IMR-90 (cell line): Measurements from ENCODE around the gene GPRASP1. TPM values are rescaled to one million over a fixed set of nuclear protein-coding genes. Genes with fewer than 3 reads are reported as not detected.

Source experiments
- ATAC-seq: fragments of 200-7000 bp; cut with Tn5 transposase; 2 replicates; pipeline ENCODE4 v1.9.1; 2020; ENCODE audit warnings: low read depth, mild to moderate bottlenecking, moderate library complexity
- BruUV-seq: library from RNA; stranded (reverse); fragments of 400-500 nt; replicated peaks from 2 replicates; lab custom pipeline; 2021; lab: Mats Ljungman, UMichigan
- CTCF ChIA-PET: fragments of 300-600 bp; formaldehyde crosslinking; extraction: SDS; loops from one replicate; lab custom pipeline; 2021; ENCODE audit warnings: antibody characterized with exemption; lab: Yijun Ruan, JAX
- POLR2A ChIA-PET: fragments of 300-600 bp; sonication (Branson Sonifier 250); formaldehyde crosslinking; loops from one replicate; lab custom pipeline; 2022; ENCODE audit warnings: antibody characterized with exemption; ENCODE audit not compliant: unreplicated experiment; lab: Charles Lee
- DNase-seq: peaks from one replicate; pipeline ENCODE4 v3.0.0; 2013
- H2AFZ ChIP-seq: replicated peaks from 2 replicates; pipeline ENCODE3; 2013; ENCODE audit warnings: low read length, mild to moderate bottlenecking; ENCODE audit not compliant: poor library complexity
- H2AK5ac ChIP-seq: 2 replicates; pipeline ENCODE4 v1.6.1; 2013; ENCODE audit warnings: low read depth, low read length, inconsistent platforms
- H2AK9ac ChIP-seq: replicated peaks from 2 replicates; pipeline ENCODE3; 2013; ENCODE audit warnings: mild to moderate bottlenecking, low read depth, low read length, moderate library complexity; ENCODE audit not compliant: poor library complexity
- H2BK120ac ChIP-seq: 2 replicates; pipeline ENCODE4 v1.6.1; 2013; ENCODE audit warnings: low read depth, low read length, inconsistent platforms
- H2BK15ac ChIP-seq: 3 replicates; pipeline ENCODE4 v1.6.1; 2013; ENCODE audit warnings: low read depth, low read length, inconsistent platforms
- H2BK20ac ChIP-seq: 2 replicates; pipeline ENCODE4 v1.6.1; 2013; ENCODE audit warnings: low read depth, mild to moderate bottlenecking, inconsistent platforms, low read length, moderate library complexity
- H2BK5ac ChIP-seq: 2 replicates; pipeline ENCODE4 v1.6.1; 2013; ENCODE audit warnings: mild to moderate bottlenecking, low read depth, low read length, inconsistent platforms; ENCODE audit not compliant: poor library complexity, severe bottlenecking
- H3K14ac ChIP-seq: replicated peaks from 2 replicates; pipeline ENCODE4 v1.6.1; 2013; ENCODE audit warnings: low read depth, low read length, inconsistent platforms
- H3K18ac ChIP-seq: 2 replicates; pipeline ENCODE4 v1.6.1; 2013; ENCODE audit warnings: low read depth, low read length, control low read depth
- H3K23ac ChIP-seq: 2 replicates; pipeline ENCODE4 v1.6.1; 2013; ENCODE audit warnings: low read depth, low read length, inconsistent platforms
- H3K27ac ChIP-seq: 2 replicates; pipeline ENCODE4 v1.5.1; 2013; ENCODE audit warnings: mild to moderate bottlenecking, control low read depth, low read length; ENCODE audit not compliant: insufficient read depth
- H3K27me3 ChIP-seq: 2 replicates; pipeline ENCODE4 v1.6.1; 2013; ENCODE audit warnings: low read length; ENCODE audit not compliant: control insufficient read depth, insufficient read depth
- H3K36me3 ChIP-seq: 2 replicates; pipeline ENCODE4 v1.6.1; 2013; ENCODE audit warnings: low read length, mixed read lengths; ENCODE audit not compliant: control insufficient read depth, insufficient read depth
- H3K4ac ChIP-seq: 2 replicates; pipeline ENCODE4 v1.6.1; 2013; ENCODE audit warnings: low read depth, low read length, inconsistent platforms
- H3K4me1 ChIP-seq: 2 replicates; pipeline ENCODE4 v1.6.1; 2013; ENCODE audit warnings: low read length, mixed read lengths; ENCODE audit not compliant: control insufficient read depth, insufficient read depth
- H3K4me2 ChIP-seq: 2 replicates; pipeline ENCODE4 v1.6.1; 2013; ENCODE audit warnings: low read depth, mild to moderate bottlenecking, control low read depth, low read length, moderate library complexity
- H3K4me3 ChIP-seq: 2 replicates; pipeline ENCODE4 v1.5.1; 2013; ENCODE audit warnings: low read depth, mild to moderate bottlenecking, control low read depth, low read length, moderate library complexity; ENCODE audit not compliant: insufficient read depth
- H3K56ac ChIP-seq: 2 replicates; pipeline ENCODE4 v1.6.1; 2013; ENCODE audit warnings: low read length, inconsistent platforms; ENCODE audit not compliant: insufficient read depth; ENCODE audit errors: extremely low read depth
- H3K79me1 ChIP-seq, 2 experiments: 2 replicates each; pipeline ENCODE4 v1.6.1; 2013; ENCODE audit warnings: low read length in 2 of 2, inconsistent platforms in 1 of 2, low read depth in 1 of 2
- H3K9ac ChIP-seq: 2 replicates; pipeline ENCODE4 v1.6.1; 2013; ENCODE audit warnings: low read depth, low read length, control low read depth
- H3K9me1 ChIP-seq: 2 replicates; pipeline ENCODE4 v1.6.1; 2013; ENCODE audit warnings: low read length, inconsistent platforms; ENCODE audit not compliant: insufficient read depth
- H3K9me3 ChIP-seq: 2 replicates; pipeline ENCODE4 v1.6.1; 2013; ENCODE audit warnings: low read length; ENCODE audit not compliant: control insufficient read depth, insufficient read depth
- H4K20me1 ChIP-seq: 2 replicates; pipeline ENCODE4 v1.6.1; 2013; ENCODE audit warnings: low read length, inconsistent platforms; ENCODE audit not compliant: insufficient read depth
- H4K5ac ChIP-seq: 2 replicates; pipeline ENCODE4 v1.6.1; 2013; ENCODE audit warnings: mild to moderate bottlenecking, low read depth, low read length, control low read depth
- H4K8ac ChIP-seq, 2 experiments: 2 replicates each; pipeline ENCODE4 v1.6.1; 2013; ENCODE audit warnings: low read depth in 2 of 2, low read length in 2 of 2, control low read depth in 1 of 2, inconsistent platforms in 1 of 2
- H4K91ac ChIP-seq: 2 replicates; pipeline ENCODE4 v1.6.1; 2013; ENCODE audit warnings: low read depth, low read length, inconsistent platforms; ENCODE audit not compliant: insufficient read depth
- BHLHE40 ChIP-seq: fragments of 150-350 bp; IDR thresholded peaks from 2 replicates; pipeline ENCODE4 v1.6.1; 2016; ENCODE audit warnings: mild to moderate bottlenecking, low read depth, low read length
- CEBPB ChIP-seq: IDR thresholded peaks from 2 replicates; pipeline ENCODE4 v1.6.1; 2012; ENCODE audit warnings: low read depth, low read length, improper control_type of control experiment
- CHD1 ChIP-seq: IDR thresholded peaks from 2 replicates; pipeline ENCODE4 v1.6.1; 2012; ENCODE audit warnings: low read depth, low read length, improper control_type of control experiment
- ELK1 ChIP-seq: fragments of 150-350 bp; IDR thresholded peaks from 2 replicates; pipeline ENCODE4 v1.6.1; 2016; ENCODE audit warnings: low read depth, mild to moderate bottlenecking, low read length, moderate library complexity, borderline replicate concordance
- FOS ChIP-seq: fragments of 150-350 bp; IDR thresholded peaks from 2 replicates; pipeline ENCODE4 v1.6.1; 2016; ENCODE audit warnings: low read depth, low read length
- MAFK ChIP-seq: IDR thresholded peaks from 2 replicates; pipeline ENCODE4 v1.6.1; 2012; ENCODE audit warnings: low read depth, low read length, improper control_type of control experiment
- MAZ ChIP-seq: IDR thresholded peaks from 2 replicates; pipeline ENCODE4 v1.6.1; 2012; ENCODE audit warnings: low read depth, mild to moderate bottlenecking, low read length, improper control_type of control experiment, moderate library complexity, borderline replicate concordance
- MXI1 ChIP-seq: IDR thresholded peaks from 2 replicates; pipeline ENCODE4 v1.6.1; 2012; ENCODE audit warnings: low read depth, mild to moderate bottlenecking, low read length, moderate library complexity, borderline replicate concordance
- POLR2A ChIP-seq: IDR thresholded peaks from 2 replicates; pipeline ENCODE4 v1.6.1; 2012; ENCODE audit warnings: mild to moderate bottlenecking, low read depth, low read length
- RCOR1 ChIP-seq: IDR thresholded peaks from 2 replicates; pipeline ENCODE4 v1.6.1; 2012; ENCODE audit warnings: mild to moderate bottlenecking, low read length, improper control_type of control experiment; ENCODE audit not compliant: insufficient replicate concordance
- RFX5 ChIP-seq: IDR thresholded peaks from 2 replicates; pipeline ENCODE4 v1.8.0; 2012; ENCODE audit warnings: low read depth, mild to moderate bottlenecking, low read length, moderate library complexity
- SMC3 ChIP-seq: fragments of 150-350 bp; IDR thresholded peaks from 2 replicates; pipeline ENCODE4 v1.6.1; 2016; ENCODE audit warnings: low read depth, mild to moderate bottlenecking, antibody characterized with exemption, low read length, moderate library complexity
- WGBS, 2 experiments: methylation state at CpG; one replicate each; pipeline versions ENCODE4 v1.1.5 to v1.1.7; 2013; ENCODE audit warnings: missing lambda C conversion rate in 2 of 2; ENCODE audit not compliant: insufficient read length in 1 of 2; ENCODE audit errors: extremely low coverage in 2 of 2; 5-methylcytosine and 5-hydroxymethylcytosine counted together
- dilution Hi-C: fragments of 300-500 bp; cut with HindIII; formaldehyde crosslinking; loops from one replicate; pipeline ENCODE4 v1.14.3; 2018; ENCODE audit warnings: low sequenced_read_pairs; ENCODE audit not compliant: unreplicated experiment
- in situ Hi-C: fragments of 300-500 bp; cut with MboI; formaldehyde crosslinking; loops from 3 replicates; pipeline ENCODE4 v1.14.3; 2019; ENCODE audit warnings: low sequenced_read_pairs, inconsistent platforms, mixed read lengths
- intact Hi-C: fragments of 100-400 bp; cut with micrococcal nuclease; formaldehyde crosslinking; loops from 2 replicates; pipeline ENCODE4 v1.10.0; 2022
- polyA plus RNA-seq, 3 experiments: library from polyadenylated mRNA; depleted of rRNA; stranded (reverse); fragments of >200 nt; gene quantifications; 2 replicates each; pipeline ENCODE4 v1.2.3, GENCODE V29; 2012; ENCODE audit warnings: low replicate concordance in 1 of 3
- total RNA-seq: library from RNA; depleted of rRNA; stranded (reverse); fragments of >200 nt; gene quantifications from 2 replicates; pipeline ENCODE4 v1.2.3, GENCODE V29; 2012
- TF ChIP-seq, protein P1 (sequence below): conservative IDR thresholded peaks from 2 replicates; pipeline ENCODE4 v1.5.1; 2012; ENCODE audit warnings: mild to moderate bottlenecking, low read depth, low read length, improper control_type of control experiment

The GPRASP1 gene
- total and polyA plus RNA-seq, 2 of the 4 experiments (the other 2 are of a cell fraction) = 1.3 to 1.5 TPM

GRCh38 chrX:102624105-102624504 is 27.2 kb upstream of the GPRASP1 start (continued):
- no peak for TF ChIP-seq ELK1
- TF ChIP-seq MXI1 = no peak

GRCh38 chrX:102627640-102628039 is 23.6 kb upstream of the GPRASP1 start:
- no peak overlapping the region for H3K56ac ChIP-seq
- WGBS, 2 experiments = no CpG with 5 or more reads among the region's 1 CpG
- POLR2A ChIA-PET = no interaction called here
- H4K8ac ChIP-seq = no peak overlapping the region
- no peak overlapping the region for H3K4ac ChIP-seq
- no peak overlapping the region for H4K91ac ChIP-seq
- no peaks in the 10 kb centered on the region; the same call in 1 of the 2 replicates for H3K9me3 ChIP-seq
- in situ Hi-C loops (no loop called here), intact Hi-C loops (no loop called here), dilution Hi-C loops (no loop called here)
- H4K5ac ChIP-seq = no peak overlapping the region
- H3K18ac ChIP-seq = no peak overlapping the region
- 0 out of 2 replicates have a peak, but pooled peaks cover 2% of the 10 kb centered on the region for H3K36me3 ChIP-seq
- peaks cover 3% of the 10 kb centered on the region; the same call in 1 of the 2 replicates for H3K4me1 ChIP-seq
- ATAC-seq = no peak
- no peak overlapping the region for H2AK5ac ChIP-seq
- no peak overlapping the region for H2AK9ac ChIP-seq
- no peaks in the 10 kb centered on the region for H4K20me1 ChIP-seq
- peaks cover 0 to 4% of the 10 kb centered on the region in 2 experiments; a peak in 1 of 4 replicates for H3K79me1 ChIP-seq
- H3K14ac ChIP-seq = no peak overlapping the region
- H3K4me3 ChIP-seq = no peak overlapping the region
- H3K9ac ChIP-seq = no peak overlapping the region
- no peak overlapping the region for H3K4me2 ChIP-seq
- no peaks in the 10 kb centered on the region; the same call in 1 of the 2 replicates for H3K27me3 ChIP-seq
- no TSS peak for BruUV-seq
- H2BK15ac ChIP-seq = no peak overlapping the region
- H2BK20ac ChIP-seq = no peak overlapping the region
- CTCF ChIA-PET = no interaction called here
- no peak overlapping the region for H2AFZ ChIP-seq
- no peak overlapping the region for H2BK120ac ChIP-seq
- H2BK5ac ChIP-seq = no peak overlapping the region
- no peak for DNase-seq
- H3K23ac ChIP-seq = no peak overlapping the region
- 0 out of 2 replicates have a peak, but pooled peaks cover 2% of the 10 kb centered on the region for H3K9me1 ChIP-seq
- no peak overlapping the region for H3K27ac ChIP-seq
- TF ChIP-seq CEBPB (no peak), FOS (no peak), RFX5 (no peak), MAFK (no peak), CHD1 (no peak), BHLHE40 (no peak), MAZ (no peak), POLR2A (no peak), RCOR1 (no peak), ELK1 (no peak), MXI1 (no peak), SMC3 (no peak)
- TF ChIP-seq, protein P1, sequence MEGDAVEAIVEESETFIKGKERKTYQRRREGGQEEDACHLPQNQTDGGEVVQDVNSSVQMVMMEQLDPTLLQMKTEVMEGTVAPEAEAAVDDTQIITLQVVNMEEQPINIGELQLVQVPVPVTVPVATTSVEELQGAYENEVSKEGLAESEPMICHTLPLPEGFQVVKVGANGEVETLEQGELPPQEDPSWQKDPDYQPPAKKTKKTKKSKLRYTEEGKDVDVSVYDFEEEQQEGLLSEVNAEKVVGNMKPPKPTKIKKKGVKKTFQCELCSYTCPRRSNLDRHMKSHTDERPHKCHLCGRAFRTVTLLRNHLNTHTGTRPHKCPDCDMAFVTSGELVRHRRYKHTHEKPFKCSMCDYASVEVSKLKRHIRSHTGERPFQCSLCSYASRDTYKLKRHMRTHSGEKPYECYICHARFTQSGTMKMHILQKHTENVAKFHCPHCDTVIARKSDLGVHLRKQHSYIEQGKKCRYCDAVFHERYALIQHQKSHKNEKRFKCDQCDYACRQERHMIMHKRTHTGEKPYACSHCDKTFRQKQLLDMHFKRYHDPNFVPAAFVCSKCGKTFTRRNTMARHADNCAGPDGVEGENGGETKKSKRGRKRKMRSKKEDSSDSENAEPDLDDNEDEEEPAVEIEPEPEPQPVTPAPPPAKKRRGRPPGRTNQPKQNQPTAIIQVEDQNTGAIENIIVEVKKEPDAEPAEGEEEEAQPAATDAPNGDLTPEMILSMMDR = no peak
